Dermis microvascular lymphatic vessel endothelial cell (primary cell): ENCODE measurements around the gene ST6GALNAC2. TPM values are rescaled to one million over a fixed set of nuclear protein-coding genes. Genes with fewer than 3 reads are reported as not detected.
A peak's percentile ranks its signal among the peaks of the same experiment; 100 is the strongest.
"Not testable (repeated sequence)": the region's sequence is repeated elsewhere in the genome, so short reads cannot be mapped to it uniquely, and the experiment has no call there.

Experiments
- DNase-seq, 2 donors: peaks; one replicate each; pipeline versions ENCODE4 v3.0.0 to v3.0.0-alpha.2; 2010; ENCODE audit warnings: low read depth in 2 of 2
- total RNA-seq: library from RNA; depleted of rRNA; stranded (reverse); fragments of >200 nt; gene quantifications from 2 replicates; pipeline ENCODE4 v1.2.1, GENCODE V29; 2014

ST6GALNAC2 gene
- total RNA-seq, 1 donor from 2014 or later = 0.13 TPM

DNA sequence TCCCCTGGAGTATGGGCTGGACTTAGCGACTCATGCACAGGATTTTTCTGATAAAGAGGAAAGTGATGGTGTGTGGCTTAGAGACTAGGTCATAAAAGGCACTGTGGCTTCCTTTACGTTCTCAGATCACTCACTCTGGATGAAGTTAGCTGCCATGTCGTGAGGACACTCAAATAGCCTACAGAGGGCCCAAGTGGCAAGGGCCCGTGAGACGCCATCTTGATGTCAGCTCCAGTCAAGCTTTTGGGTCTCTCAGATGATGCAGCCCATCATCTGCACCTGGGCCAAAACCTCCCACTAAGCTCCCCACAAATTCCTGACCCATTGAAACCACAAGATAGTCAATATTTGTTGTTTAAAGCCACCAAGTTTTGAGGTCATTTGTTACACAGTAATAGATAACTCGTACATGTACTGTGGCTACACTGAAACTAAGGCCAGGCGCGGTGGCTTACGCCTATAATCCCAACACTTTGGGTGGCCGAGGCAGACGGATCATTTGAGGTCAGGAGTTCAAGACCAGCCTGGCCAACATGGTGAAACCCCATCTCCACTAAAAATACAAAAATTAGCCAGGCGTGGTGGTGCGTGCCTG is 14.7 kb downstream of the ST6GALNAC2 start:
- no peak for DNase-seq

DNA sequence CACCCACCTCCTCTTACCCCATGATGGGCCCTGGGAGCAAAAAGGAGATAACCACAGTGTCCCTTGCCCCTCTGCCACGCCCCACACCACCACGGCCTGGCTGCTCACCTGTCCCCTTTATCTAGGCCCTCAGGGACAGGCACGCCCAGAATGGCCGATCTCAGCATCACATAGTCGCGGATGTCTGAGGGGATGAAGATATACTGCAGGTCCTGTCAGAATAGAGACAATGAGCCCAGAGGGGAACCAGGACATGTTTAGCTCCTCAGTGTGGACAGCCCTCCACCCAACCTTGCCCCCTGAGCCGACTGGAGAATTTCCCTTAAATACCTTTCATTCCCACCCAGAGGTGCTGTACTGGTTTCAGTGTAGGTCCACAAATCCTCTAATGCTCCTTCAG is 15.2 kb downstream of the ST6GALNAC2 start:
- DNase-seq = no peak

DNA sequence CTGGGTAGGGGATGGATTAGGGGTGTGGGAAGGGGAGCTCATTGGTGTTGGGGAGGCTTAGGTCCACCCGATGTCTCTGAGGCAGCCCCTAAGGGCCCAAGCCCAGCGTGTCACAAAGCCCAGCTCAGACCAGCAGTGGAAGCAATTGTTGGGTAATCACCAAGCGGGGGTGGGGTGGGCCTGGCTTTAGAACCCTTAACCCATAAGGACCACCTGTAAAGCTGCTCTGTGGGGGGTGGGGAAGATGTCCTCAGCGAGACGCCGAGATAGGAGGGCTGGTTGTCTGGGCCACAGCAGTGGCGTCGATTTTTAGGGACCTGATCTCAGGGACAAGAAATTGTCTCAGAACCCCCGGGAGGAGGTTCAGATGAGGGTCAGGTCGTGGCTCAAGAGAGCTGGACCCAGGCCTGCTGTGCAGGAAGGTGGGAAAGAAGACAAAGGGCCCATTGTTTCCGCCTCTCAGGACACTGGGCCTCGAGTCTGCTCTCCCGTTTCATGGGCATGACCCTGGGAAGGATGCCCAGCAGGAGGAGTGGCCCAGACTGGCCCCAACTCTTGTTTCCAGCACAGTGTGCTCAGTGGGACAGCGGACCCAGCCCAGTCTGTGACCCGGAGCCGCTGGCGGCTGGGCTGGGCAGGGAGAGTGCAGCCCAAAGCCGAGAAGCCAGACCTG is 15.9 kb downstream of the ST6GALNAC2 start:
- DNase-seq = no peak

DNA sequence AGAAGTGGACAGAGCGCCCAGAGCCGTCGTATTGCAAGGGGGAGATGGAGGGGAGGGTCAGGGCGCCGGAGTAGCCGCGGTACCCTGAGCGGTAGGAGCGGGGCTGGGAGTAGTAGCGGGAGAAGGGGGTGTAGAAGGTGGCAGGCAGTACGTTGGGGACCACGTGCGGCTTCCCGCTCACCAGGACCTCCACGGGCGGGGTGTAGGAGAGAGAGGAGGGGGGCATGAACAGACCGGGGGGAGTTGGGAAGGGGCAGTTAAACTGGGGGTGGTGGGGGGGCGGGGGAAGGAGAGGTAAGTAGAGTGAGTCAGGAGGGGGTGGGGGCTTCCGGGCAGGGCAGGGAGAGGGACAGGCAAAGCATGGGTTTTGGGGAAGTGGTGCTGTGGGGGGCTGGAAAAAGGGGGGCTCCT is 16.8 kb downstream of the ST6GALNAC2 start:
- DNase-seq = no peak

DNA sequence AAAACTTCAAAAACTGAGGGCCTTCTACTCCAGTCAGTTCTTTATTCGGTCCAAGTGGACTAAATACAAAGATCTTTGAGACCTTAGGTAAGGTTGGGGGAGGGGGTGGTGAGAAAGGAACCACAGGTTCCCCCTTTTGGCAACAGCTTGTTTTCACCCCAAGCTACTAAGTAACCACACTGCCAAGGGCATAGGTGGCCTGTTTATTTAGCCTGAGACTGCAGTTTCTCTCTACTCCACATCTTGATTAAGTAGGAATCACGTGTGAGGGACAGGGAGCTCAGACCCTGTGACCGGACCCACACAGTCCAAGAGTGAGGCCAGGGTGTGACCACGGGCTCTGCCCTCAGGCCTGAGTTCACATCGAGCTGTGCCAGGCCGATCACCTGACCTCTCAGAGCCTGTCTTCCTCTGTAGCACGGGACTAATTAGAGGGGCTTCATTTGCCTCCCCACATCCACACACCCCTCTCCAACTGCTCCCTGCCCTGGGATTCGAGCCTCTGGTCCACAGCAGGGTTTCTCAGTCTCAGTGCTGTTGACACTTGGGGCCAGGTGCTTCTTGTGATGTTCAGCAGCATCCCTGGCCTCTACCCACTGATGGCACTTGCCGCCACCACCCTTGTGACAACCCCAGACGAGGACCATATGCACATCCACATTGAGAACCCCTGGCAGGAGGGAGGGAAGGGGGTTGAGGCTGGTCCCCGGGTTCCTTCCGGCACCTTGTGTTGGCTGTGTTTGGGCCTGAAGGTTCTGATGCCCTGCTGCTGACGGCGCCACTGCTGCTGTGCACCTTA is 17.8 kb downstream of the ST6GALNAC2 start:
- no peak for DNase-seq

DNA sequence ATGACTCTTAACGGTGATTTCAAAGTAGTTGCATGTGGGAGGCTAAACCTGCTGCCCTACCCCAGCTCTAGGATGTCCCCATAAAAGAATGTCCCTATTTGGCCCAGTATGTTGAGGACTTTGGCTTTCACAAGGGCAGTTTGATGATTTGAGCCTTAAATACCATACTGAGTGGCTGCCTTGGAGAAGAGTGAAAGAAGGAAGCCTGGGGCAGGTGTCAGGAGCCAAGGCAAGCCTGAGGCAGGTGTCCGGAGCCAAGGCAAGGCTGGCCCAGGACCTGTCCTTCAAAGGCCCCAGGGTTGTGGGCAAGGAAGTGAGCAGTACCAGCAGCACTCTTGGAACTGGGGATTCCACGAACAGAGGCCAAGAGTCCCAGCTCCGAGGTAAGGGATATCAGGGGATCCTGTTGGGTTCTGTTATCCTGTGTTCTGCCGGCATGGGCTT is 18.6 kb downstream of the ST6GALNAC2 start:
- DNase-seq = no peak

DNA sequence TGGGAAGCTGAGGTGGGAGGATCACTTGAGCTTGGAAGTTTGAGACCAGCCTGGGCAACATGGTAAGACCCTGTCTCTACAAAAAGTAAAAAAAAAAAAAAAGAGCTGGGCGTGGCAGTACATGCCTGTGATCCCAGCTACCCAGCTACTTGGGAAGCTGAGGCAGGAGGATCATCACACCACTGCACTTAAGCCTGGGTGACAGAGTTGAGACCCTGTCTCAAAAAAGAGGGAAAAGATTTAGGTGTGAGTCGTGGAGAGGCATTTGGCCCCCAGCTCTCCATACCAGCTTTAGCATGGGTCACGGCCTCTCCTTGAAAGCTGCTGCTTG is 19.1 kb downstream of the ST6GALNAC2 start:
- DNase-seq = no peak

DNA sequence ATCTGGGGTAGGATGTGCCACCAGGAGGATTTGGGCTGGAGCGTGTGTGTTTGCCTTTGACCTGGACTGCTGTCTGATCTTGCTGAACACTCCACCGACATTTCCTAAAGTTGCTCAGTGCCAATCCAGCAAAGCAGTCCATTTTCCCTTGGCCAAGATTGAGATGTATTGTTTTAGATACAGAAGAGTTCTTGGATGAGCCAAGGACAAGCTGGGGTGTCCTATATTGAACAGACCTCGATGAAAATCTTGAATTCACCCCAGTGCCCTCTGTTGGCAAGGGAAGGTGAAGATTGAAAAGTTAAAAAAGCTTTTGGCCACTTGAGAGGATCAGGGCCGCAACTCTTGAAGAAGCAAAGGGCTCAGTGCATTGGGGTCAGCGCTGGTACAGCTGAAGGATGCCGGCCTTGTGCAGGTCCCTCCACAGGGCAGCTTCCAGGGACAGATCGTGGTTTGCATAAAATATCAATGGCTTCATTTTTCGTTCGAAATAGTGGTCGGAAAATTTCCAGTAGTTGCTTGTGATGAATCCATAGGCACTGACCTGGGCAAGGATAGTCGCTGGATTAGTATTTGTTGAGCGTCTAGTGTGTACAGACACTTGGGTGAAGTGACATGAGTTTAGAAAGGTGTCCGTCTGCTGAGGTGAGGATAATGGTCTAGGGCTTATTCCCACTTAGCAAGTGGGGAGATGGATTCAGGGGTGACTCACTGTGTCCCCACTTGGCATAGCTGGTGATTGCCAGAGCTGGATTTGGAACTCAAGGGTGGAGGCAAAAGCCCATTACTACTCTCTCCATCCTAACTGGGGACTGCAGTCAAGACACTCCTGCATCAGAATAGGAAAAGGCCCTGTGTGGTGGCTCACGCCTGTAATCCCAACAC is 19.7 kb downstream of the ST6GALNAC2 start:
- DNase-seq = no peak

DNA sequence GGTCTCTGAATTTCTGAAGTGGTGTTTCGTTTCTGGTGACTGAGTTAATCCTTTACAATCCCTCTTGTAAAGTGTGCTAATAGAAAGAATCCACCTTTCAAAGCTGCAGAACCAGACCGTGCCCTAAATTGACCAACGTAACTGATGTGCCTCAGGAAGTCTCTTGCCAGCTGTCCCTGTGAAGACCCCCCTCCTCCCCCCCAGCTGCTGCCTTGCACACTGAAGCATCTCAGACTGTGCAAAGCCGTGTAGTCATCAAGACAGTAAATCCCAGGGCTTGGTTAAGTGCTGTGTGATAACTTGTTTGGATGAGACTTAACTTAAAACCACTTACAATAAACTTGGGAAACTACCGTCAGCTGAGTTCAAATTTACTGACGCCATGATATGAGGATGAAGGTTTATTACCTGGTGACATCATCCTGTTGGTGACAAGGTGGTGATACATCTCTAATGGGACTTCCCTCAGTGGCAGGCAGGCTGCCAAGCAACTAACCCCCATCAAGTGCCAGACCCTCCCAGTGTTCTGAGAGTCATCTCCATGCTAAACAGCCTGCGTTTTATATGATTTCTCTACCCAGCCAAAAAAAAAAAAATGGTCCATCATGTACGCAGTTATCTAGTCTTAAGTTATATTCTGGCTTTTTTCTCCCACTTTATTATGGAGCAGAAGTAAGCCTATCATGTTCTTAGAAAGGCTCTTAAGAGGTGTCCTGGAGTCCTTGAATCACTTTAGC is 20.5 kb downstream of the ST6GALNAC2 start:
- DNase-seq = peak in 1 of 2 donors; percentile 35

DNA sequence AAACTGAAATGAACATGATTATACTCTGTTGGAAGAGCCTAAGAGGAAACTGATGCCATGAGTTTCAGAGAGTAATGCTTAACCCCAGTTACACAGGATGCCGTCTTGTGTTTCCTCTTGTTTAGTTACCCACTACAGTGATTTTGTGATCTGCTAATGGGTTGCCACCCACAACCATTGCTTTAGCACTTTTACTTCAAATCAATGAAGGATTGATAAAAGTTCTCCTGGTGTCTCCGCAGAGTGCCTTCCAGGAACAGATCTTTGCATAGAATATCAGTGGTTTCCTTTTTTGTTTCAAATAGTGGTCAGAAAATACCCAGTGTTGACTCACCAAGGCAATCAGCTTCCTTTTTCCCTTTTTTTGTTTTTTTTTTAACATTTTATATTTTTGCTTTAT is 22.3 kb downstream of the ST6GALNAC2 start:
- not testable (repeated sequence) for DNase-seq

DNA sequence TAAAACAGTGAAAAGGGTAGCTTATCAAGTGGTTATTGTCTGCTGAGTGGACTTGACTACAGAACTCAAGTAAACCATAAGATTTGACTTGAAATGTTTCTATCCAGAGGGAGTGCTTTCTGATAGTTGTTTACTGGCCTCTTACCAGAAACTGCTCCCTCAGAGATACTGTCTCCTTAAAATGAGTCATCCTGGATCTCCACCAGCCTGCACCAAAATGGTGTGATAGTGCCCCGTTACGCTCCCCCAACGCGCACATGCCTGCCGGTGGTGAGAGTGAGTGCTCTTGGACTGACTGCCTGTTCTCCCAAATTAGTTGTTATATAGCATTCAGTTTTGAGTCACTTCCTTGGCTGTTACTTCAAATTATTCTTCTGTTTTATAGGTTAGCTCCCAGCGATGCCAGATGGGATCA is 22.9 kb downstream of the ST6GALNAC2 start:
- peak in 1 of 2 donors; percentile 43 for DNase-seq

DNA sequence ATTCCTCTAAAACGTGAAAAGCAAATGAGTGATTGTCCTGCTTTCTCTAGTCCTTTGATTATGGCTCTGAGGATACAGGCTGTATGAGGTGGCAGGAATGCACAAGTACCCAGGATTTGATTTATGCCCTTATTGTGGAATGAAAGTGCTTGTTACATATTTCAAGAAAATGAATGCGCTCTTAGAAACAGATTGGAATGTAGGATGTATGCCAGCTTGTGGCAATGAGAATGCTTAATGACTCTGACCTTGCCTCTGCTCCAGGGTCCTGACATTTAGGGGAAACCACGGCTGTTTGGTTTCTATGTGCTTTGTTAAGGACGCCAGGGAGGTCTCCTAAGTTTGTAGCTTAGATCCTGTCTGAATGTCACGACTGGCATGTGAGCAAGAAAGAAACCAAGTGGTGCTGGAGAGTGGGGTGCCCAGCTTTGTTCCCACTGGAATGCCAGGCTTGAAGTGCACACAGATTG is 23.8 kb downstream of the ST6GALNAC2 start:
- DNase-seq = peak in 1 of 2 donors; percentile 18

DNA sequence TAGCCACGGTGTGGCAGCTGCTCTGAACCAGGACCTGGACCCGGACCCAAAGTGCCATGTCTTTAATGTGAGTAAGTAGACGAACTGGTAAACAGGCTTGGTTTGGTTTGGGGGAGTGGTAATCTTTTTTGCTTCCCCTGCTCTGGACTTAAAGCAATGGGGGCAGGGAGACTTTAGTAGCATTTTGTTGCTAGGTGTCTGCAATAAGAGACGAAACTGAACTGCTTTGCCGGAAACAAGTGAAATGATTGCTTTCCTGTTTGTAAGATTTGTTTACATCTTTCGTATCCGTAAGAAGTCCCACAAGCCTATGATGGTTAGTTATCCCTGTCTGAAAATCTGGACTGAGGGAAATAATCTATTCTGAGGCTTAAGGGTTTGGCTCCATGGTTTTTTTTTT is 24.3 kb downstream of the ST6GALNAC2 start:
- peak in 1 of 2 donors; percentile 84 for DNase-seq

DNA sequence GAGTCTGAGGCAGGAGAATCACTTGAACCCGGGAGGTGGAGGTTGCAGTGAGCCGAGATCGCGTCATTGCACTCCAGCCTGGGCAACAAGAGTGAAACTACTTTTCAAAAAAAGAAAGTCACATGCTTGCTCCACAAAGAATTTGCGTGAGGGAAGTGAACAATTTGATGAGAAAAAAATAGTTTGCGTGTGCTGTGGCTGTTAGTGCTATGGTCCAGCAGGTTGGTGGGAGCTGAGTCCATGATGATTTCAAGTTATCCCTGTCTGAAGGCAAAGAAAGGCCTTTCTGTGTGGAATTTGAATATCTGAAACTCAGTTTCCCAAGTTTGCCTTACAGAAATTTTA is 24.8 kb downstream of the ST6GALNAC2 start:
- DNase-seq = no peak

DNA sequence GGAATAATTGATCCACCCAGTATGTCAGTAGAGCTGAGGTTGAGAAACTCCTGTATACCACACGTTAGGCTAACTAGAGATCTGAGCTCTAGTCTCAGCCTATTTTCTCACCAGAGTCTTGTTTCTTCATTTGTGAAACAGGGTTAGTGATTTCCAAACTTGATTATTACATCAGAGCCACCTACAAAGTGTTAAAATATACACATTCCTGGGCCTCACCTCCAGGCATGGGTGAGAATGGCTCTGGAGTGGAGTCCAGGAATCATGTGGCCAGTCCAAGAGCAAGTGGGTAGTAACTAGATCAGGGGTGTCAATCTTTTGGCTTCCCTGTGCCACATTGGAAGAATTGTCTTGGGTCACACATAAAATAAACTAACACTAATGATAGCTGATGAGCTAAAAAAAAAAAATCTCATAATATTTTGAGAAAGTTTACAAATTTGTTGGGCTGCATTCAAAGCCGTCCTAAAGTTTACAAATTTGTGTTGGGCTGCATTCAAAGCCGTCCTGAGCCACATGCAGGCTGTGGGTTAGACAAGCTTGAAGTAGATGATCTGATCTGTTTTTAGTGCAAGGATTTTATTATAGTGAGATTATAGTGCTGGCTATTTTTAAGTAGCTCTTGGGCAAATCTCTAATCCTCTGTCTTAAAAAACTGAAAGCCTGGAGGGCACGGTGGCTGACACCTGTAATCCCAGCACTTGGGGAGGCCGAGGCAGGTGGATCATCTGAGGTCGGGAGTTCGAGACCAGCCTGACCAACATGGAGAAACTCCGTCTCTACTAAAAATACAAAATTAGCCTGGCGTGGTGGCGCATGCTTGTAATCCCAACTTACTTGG is 25.4 kb downstream of the ST6GALNAC2 start:
- no peak for DNase-seq

DNA sequence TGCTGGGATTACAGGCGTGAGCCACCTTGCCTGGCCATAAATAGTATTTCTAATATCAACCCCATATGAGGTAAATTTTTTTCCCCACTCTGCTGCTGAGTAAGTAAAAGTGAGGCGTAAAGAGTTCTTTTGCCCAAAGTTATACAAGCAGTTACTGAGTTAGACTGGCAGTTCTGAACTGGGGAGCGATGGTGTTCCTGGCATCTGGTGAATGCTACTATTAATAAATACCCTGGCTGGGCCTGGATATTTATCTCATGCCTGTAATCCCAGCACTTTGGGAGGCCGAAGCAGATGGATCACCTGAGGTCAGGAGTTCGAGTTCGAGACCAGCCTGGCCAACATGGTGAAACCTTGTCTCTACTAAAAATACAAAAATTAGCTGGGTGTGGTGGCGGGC is 26.2 kb downstream of the ST6GALNAC2 start:
- DNase-seq = not testable (repeated sequence)

DNA sequence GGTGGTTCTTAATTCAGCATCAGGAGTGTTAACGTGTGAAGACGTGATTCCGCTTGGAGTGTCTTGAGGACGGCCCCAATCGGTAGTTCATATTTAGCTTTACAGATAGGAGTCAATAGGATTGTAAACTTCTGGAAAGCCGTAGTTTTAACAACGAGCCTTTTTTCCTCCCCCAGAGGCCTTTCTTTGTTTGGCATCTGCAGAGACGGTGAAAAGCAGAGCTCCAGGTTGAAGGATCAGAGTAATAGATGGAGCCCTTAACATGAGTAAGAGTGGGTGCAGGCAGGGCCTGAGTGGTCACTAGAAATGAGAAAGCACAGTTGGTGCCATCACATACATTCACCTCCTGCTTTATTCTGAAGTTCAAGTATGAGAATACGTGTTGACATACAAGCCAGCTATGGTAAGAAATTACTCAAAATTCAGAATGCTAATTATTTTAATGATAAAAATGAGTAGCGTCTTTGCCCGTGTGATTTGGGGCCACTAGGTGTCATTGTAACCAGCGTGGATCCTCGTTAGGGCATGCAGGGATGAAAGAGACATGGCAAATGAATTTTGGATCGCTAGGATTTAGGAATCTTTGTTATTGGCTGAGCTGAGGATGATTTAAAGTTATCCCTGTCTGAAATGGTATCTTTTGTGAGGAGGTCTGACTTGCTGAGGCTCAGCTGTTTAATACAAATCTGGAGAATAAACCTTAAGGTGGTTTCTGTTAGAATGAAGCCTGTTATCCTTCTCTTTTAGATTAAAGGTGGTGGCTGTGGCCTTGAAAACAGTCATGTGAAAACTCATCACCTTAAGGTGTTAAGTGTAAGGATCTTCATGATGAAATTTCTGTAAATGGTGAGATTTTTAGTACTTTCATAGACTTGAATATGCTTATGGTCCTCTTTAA is 27.2 kb downstream of the ST6GALNAC2 start:
- DNase-seq = peak in 1 of 2 donors; percentile 43

DNA sequence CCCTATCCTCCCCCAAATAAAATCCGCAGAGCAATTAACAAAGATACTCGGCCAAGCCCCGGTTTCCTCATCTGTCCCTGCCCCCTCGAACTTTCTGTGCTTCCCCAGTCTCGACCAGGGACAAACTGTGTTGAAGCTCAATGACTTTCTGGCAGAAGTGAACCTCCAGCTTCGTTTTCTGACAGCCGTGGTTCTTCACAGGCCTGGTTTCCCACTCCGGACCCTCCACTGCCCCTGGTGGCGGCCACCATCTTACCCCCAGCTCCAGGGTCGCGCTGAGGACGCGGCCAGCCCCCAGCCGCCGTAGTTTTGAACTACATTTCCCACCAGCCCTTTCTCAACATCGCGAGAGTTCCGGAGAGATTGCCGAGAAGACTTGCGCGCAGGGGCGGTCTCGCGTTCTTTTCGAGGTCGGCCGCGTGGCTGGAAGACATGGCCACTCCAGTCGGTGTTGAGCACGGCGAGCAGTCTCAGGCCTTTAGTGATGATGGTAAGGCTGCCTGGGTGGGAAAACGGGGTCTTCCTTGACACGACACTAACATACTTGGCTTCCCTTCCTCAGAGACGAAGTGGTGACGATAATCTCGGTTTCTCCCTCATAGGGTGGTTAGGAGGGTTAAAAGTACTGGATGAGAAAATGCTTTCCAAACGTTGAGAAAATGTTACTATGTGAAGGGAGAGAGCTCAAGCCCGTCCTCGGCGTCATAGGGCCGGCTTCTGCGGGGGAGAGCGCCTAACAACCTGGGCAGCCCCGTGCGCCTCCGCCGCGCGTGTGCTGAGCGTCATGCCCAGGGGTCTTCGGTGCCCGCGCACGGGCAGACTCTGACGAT is 28.1 kb downstream of the ST6GALNAC2 start:
- DNase-seq = peak; percentile 95 to 97
